Natural killer cell (primary cell): ENCODE measurements around the gene DMRTC2. TPM values are rescaled to one million over a fixed set of nuclear protein-coding genes. Genes with fewer than 3 reads are reported as not detected.

Experiments used
- ATAC-seq, 3 donors: fragments of 150-1000 bp in 2 of 3; fragments of 200-7000 bp in 1 of 3; cut with Tn5 transposase; 1 replicate in 1 of 3; 2 replicates in 2 of 3; pipeline ENCODE4 v1.10.0; 2021; ENCODE audit warnings: mild to moderate bottlenecking in 2 of 3, moderate library complexity in 2 of 3
- DNase-seq, 2 donors: peaks; one replicate each; pipeline versions ENCODE4 v3.0.0 to v3.0.0-alpha.2; 2013 to 2021; ENCODE audit warnings: mixed read lengths in 1 of 2
- H3K27ac ChIP-seq: one replicate; pipeline ENCODE4 v1.5.1; 2013; ENCODE audit warnings: mild to moderate bottlenecking, low read length
- H3K27me3 ChIP-seq: one replicate; pipeline ENCODE4 v1.6.1; 2013; ENCODE audit warnings: low read length; ENCODE audit not compliant: control insufficient read depth, insufficient read depth
- H3K36me3 ChIP-seq: one replicate; pipeline ENCODE4 v1.6.1; 2013; ENCODE audit warnings: low read length; ENCODE audit not compliant: control insufficient read depth, insufficient read depth
- H3K4me1 ChIP-seq: one replicate; pipeline ENCODE4 v1.6.1; 2013; ENCODE audit warnings: low read length; ENCODE audit not compliant: control insufficient read depth, insufficient read depth
- H3K4me3 ChIP-seq: one replicate; pipeline ENCODE4 v1.5.1; 2013; ENCODE audit warnings: low read length
- H3K9me3 ChIP-seq: one replicate; pipeline ENCODE4 v1.6.1; 2013; ENCODE audit warnings: low read length; ENCODE audit not compliant: control insufficient read depth, insufficient read depth
- H3K27ac Mint-ChIP-seq, 2 donors: one replicate each; pipeline ENCODE4 v1.8.0; 2022; ENCODE audit warnings: mild to moderate bottlenecking in 2 of 2, mixed read lengths in 2 of 2, moderate library complexity in 1 of 2
- H3K27me3 Mint-ChIP-seq, 2 donors: one replicate each; pipeline ENCODE4 v1.8.0; 2022; ENCODE audit warnings: low read depth in 2 of 2, mixed read lengths in 2 of 2
- H3K36me3 Mint-ChIP-seq: one replicate; pipeline ENCODE4 v1.8.0; 2022; ENCODE audit warnings: mixed read lengths
- H3K4me1 Mint-ChIP-seq, 2 donors: one replicate each; pipeline ENCODE4 v1.8.0; 2022; ENCODE audit warnings: mixed read lengths in 2 of 2
- H3K4me3 Mint-ChIP-seq: one replicate; pipeline ENCODE4 v1.8.0; 2022; ENCODE audit warnings: mild to moderate bottlenecking, moderate library complexity, mixed read lengths
- H3K9me3 Mint-ChIP-seq, 2 donors: one replicate each; pipeline ENCODE4 v1.8.0; 2022; ENCODE audit warnings: mixed read lengths in 2 of 2
- CTCF ChIP-seq: fragments of 200-600 bp; IDR thresholded peaks from one replicate; pipeline ENCODE4 v1.8.0; 2022; ENCODE audit warnings: antibody characterized with exemption
- WGBS: methylation state at CpG from one replicate; pipeline ENCODE4 v1.1.7; 2013; ENCODE audit warnings: missing lambda C conversion rate; ENCODE audit not compliant: insufficient coverage; 5-methylcytosine and 5-hydroxymethylcytosine counted together
- intact Hi-C: fragments of 100-400 bp; cut with micrococcal nuclease; formaldehyde crosslinking; loops from one replicate; pipeline ENCODE4 v1.14.2; 2022
- total RNA-seq, 4 donors: library from RNA; stranded (reverse); fragments of 120-200 nt in 1 of 4; gene quantifications; one replicate each; pipeline versions ENCODE4 v1.2.3 to v1.2.4, GENCODE V29; 2013 to 2022

The DMRTC2 gene
- total RNA-seq, 3 donors from 2014 or later (not counting 1 experiment from before 2014, with no cell fraction given), result not detected

DNA sequence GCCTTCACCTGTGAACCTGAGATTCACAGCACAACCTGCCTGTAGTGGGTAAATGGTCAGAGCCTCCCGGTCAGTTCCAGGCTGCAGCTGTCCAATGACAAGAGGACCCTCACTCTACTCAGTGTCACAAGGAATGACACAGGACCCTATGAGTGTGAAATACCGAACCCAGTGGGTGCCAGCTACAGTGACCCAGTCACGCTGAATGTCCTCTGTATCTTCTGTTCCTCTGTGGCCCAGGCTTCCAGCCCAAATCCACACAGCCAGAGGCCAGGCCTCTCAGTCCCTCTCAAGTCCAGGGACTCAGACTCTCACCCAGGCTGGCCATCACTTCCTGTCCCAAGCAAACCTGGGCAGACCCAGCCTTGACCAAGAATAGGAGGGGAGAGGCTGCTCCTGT lies 37.7 kb upstream of the DMRTC2 start:
- Mint-ChIP-seq H3K27ac (no peak overlapping the region), H3K4me1 (no peaks in the 10 kb centered on the region), H3K36me3 (no peaks in the 10 kb centered on the region), H3K4me3 (no peak overlapping the region), H3K27me3 (peaks cover 14 to 15% of the 10 kb centered on the region in 2 donors), H3K9me3 (no peaks in the 10 kb centered on the region)
- no peak for ATAC-seq
- Histone ChIP-seq H3K36me3 (no peaks in the 10 kb centered on the region), H3K27me3 (no peaks in the 10 kb centered on the region), H3K4me1 (peaks cover 27% of the 10 kb centered on the region), H3K27ac (no peak overlapping the region), H3K4me3 (no peak overlapping the region), H3K9me3 (no peaks in the 10 kb centered on the region)
- 92% methylated on average over 3 of the region's 3 CpGs for WGBS
- DNase-seq, result no peak
- TF ChIP-seq CTCF, result no peak
- intact Hi-C loops, result no loop called here

DNA sequence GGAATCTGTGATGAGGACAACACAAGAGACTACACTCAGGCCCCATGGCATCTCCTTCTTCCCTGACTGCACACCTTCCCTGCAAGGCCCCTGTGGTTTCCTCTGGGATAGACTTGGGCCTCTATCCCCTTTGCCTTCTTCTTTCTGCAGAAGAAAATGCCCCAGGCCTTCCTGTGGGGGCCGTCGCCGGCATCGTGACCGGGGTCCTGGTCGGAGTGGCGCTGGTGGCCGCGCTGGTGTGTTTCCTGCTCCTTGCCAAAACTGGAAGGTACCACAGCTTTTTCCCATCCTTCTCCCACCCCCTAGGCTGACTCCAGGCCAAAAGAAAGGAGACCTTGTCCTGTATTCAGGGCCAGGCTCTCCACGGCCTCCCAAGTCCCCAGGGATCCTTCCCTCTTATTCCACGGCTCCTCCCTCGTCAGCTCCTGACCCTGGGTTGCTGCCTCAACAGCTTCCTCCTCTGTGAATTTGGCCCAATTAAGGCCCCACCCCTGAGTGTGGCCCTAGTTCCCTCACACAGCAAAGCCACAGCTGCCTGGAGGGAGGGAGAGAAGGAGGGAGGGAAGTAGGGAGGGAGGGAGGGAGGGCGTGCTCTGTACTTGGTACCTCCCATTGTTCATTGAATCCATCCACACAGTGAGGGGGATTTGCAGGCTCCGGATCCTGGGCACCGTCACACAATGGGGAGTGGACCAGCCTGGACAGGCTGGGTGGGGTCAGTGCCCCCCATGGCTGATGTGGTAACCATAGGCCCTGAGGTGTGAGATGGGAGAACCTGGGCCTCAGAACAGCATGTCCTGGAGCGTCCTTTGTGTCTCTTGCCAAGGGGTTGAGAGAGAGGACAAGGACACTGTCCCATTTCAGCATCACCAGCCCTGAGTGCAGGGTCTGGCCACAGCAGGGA lies 35.9 kb upstream of the DMRTC2 start:
- WGBS, result 54% methylated on average over 15 of the region's 16 CpGs
- Mint-ChIP-seq H3K27me3 (peaks cover 10 to 14% of the 10 kb centered on the region in 2 donors), H3K36me3 (no peaks in the 10 kb centered on the region), H3K4me3 (no peak overlapping the region), H3K4me1 (no peaks in the 10 kb centered on the region), H3K27ac (no peak overlapping the region), H3K9me3 (no peaks in the 10 kb centered on the region)
- no peak overlapping the region for H3K4me3 ChIP-seq
- H3K9me3 ChIP-seq, result no peaks in the 10 kb centered on the region
- ATAC-seq (peak in 1 of 3 donors; percentile 50), DNase-seq (no peak)
- no peaks in the 10 kb centered on the region for H3K27me3 ChIP-seq
- intact Hi-C loops, result no loop called here
- peaks cover 21% of the 10 kb centered on the region for H3K4me1 ChIP-seq
- TF ChIP-seq CTCF, result no peak
- no peaks in the 10 kb centered on the region for H3K36me3 ChIP-seq
- no peak overlapping the region for H3K27ac ChIP-seq

- Mint-ChIP-seq H3K27ac (no peak overlapping the region), H3K27me3 (peaks cover 7 to 10% of the 10 kb centered on the region in 2 donors), H3K4me1 (no peaks in the 10 kb centered on the region), H3K4me3 (no peak overlapping the region), H3K9me3 (no peaks in the 10 kb centered on the region), H3K36me3 (no peaks in the 10 kb centered on the region)
- ATAC-seq (no peak), DNase-seq (no peak)
- Histone ChIP-seq H3K27ac (no peak overlapping the region), H3K36me3 (no peaks in the 10 kb centered on the region), H3K4me3 (no peak overlapping the region), H3K27me3 (no peaks in the 10 kb centered on the region), H3K9me3 (no peaks in the 10 kb centered on the region), H3K4me1 (peaks cover 21% of the 10 kb centered on the region)
- 60% methylated on average over 4 of the region's 4 CpGs for WGBS
- no peak for TF ChIP-seq CTCF
- intact Hi-C loops, result no loop called here
Observed at GRCh38 chr19:41810301-41810700, 34.5 kb upstream of the DMRTC2 start.
